B cell (primary cell): Measurements from ENCODE around the gene TMED10. TPM values are rescaled to one million over a fixed set of nuclear protein-coding genes. Genes with fewer than 3 reads are reported as not detected.

ENCODE experiments used
- ATAC-seq: fragments of 200-7000 bp; cut with Tn5 transposase; one replicate; pipeline ENCODE4 v1.10.0; 2021; ENCODE audit warnings: low read depth, mild to moderate bottlenecking, moderate number of reproducible peaks, moderate library complexity
- CTCF ChIA-PET: fragments of 350-600 bp; sonication (Branson Sonifier 250); formaldehyde crosslinking; loops from one replicate; lab custom pipeline; 2021; ENCODE audit warnings: antibody characterized with exemption, inconsistent platforms; lab: Charles Lee
- POLR2A ChIA-PET: fragments of 350-600 bp; sonication (Branson Sonifier 250); formaldehyde crosslinking; loops from one replicate; lab custom pipeline; 2021; ENCODE audit warnings: antibody characterized with exemption; lab: Charles Lee
- DNase-seq: peaks from one replicate; pipeline ENCODE4 v3.0.0; 2013
- H2AFZ ChIP-seq: 2 replicates; pipeline ENCODE4 v1.6.1; 2012; ENCODE audit warnings: mild to moderate bottlenecking, low read depth, low read length; ENCODE audit not compliant: insufficient read depth, poor library complexity, severe bottlenecking
- H3K27ac ChIP-seq, 2 donors: 1 replicate in 1 of 2; 2 replicates in 1 of 2; pipeline ENCODE4 v1.5.1; 2012 to 2013; ENCODE audit warnings: low read length in 2 of 2, mild to moderate bottlenecking in 2 of 2, moderate library complexity in 1 of 2
- H3K27me3 ChIP-seq, 4 experiments: fragments of 200-600 bp in 1 of 4; sonication (generic) in 1 of 4; replicated peaks in 1 of 4; 1 replicate in 2 of 4; 2 replicates in 2 of 4; pipeline versions ENCODE4 v1.6.1 to v1.7.0; 2013 to 2016; ENCODE audit warnings: low read length in 3 of 4, mild to moderate bottlenecking in 2 of 4, mixed read lengths in 1 of 4, moderate library complexity in 1 of 4; ENCODE audit not compliant: insufficient read depth in 4 of 4, control insufficient read depth in 3 of 4; ENCODE audit errors: control extremely low read depth in 1 of 4
- H3K36me3 ChIP-seq, 2 experiments: replicated peaks in 1 of 2; 1 replicate in 1 of 2; 2 replicates in 1 of 2; pipeline versions ENCODE4 v1.6.1 to v1.7.1; 2013; ENCODE audit warnings: low read length in 1 of 2; ENCODE audit not compliant: insufficient read depth in 2 of 2, control insufficient read depth in 1 of 2; ENCODE audit errors: control extremely low read depth in 1 of 2, extremely low read depth in 1 of 2
- H3K4me1 ChIP-seq, 2 donors: fragments of 200-600 bp in 1 of 2; sonication (generic) in 1 of 2; 1 replicate in 1 of 2; 2 replicates in 1 of 2; pipeline versions ENCODE4 v1.5.1 to v1.6.1; 2013 to 2017; ENCODE audit warnings: low read length in 2 of 2; ENCODE audit not compliant: control insufficient read depth in 2 of 2, insufficient read depth in 2 of 2
- H3K4me2 ChIP-seq: replicated peaks from 2 replicates; pipeline ENCODE3; 2012; ENCODE audit warnings: mild to moderate bottlenecking, low read depth, low read length; ENCODE audit not compliant: poor library complexity, severe bottlenecking
- H3K4me3 ChIP-seq, 5 experiments: fragments of 200-600 bp in 1 of 5; sonication (generic) in 1 of 5; 1 replicate in 3 of 5; 2 replicates in 2 of 5; pipeline versions ENCODE4 v1.5.1 to v1.7.0; 2011 to 2016; ENCODE audit warnings: low read length in 4 of 5, mild to moderate bottlenecking in 4 of 5, low read depth in 2 of 5, control low read depth in 1 of 5, moderate library complexity in 1 of 5; ENCODE audit not compliant: insufficient read depth in 1 of 5; ENCODE audit errors: control extremely low read depth in 1 of 5, extremely low read depth in 1 of 5
- H3K79me2 ChIP-seq: fragments of 200-600 bp; sonication (generic); one replicate; pipeline ENCODE4 v1.6.0; 2016; ENCODE audit warnings: low read length; ENCODE audit not compliant: control insufficient read depth, insufficient read depth
- H3K9ac ChIP-seq: fragments of 200-600 bp; sonication (generic); 2 replicates; pipeline ENCODE4 v1.6.1; 2017; ENCODE audit warnings: mild to moderate bottlenecking, low read length, moderate library complexity
- H3K9me3 ChIP-seq, 3 donors: one replicate each; pipeline versions ENCODE4 v1.6.1 to v1.7.1; 2013; ENCODE audit warnings: low read length in 2 of 3; ENCODE audit not compliant: control insufficient read depth in 2 of 3, insufficient read depth in 1 of 3; ENCODE audit errors: control extremely low read depth in 1 of 3
- H4K20me1 ChIP-seq: 2 replicates; pipeline ENCODE4 v1.6.0; 2012; ENCODE audit warnings: mild to moderate bottlenecking, low read length; ENCODE audit not compliant: insufficient read depth, control insufficient read depth, poor library complexity, severe bottlenecking
- H3K27ac Mint-ChIP-seq: one replicate; pipeline ENCODE4 v1.8.0; 2021; ENCODE audit warnings: mixed read lengths
- H3K27me3 Mint-ChIP-seq: one replicate; pipeline ENCODE4 v1.8.0; 2021; ENCODE audit warnings: mixed read lengths
- H3K4me1 Mint-ChIP-seq: one replicate; pipeline ENCODE4 v1.8.0; 2021; ENCODE audit warnings: mixed read lengths
- H3K4me3 Mint-ChIP-seq: one replicate; pipeline ENCODE4 v1.8.0; 2021; ENCODE audit warnings: mixed read lengths
- H3K9me3 Mint-ChIP-seq: one replicate; pipeline ENCODE4 v1.8.0; 2022; ENCODE audit warnings: mixed read lengths; ENCODE audit not compliant: insufficient read depth
- CTCF ChIP-seq: fragments of 200-600 bp; IDR thresholded peaks from one replicate; pipeline ENCODE4 v1.8.0; 2022; ENCODE audit warnings: antibody characterized with exemption, mild to moderate bottlenecking
- EZH2 ChIP-seq: IDR thresholded peaks from 2 replicates; pipeline ENCODE4 v1.6.1; 2012; ENCODE audit warnings: borderline replicate concordance, low read depth, mild to moderate bottlenecking, moderate library complexity, low read length; ENCODE audit not compliant: insufficient read depth, poor library complexity, severe bottlenecking
- WGBS: methylation state at CpG from one replicate; pipeline ENCODE4 v1.1.5; 2013; ENCODE audit warnings: missing lambda C conversion rate; ENCODE audit not compliant: insufficient coverage; 5-methylcytosine and 5-hydroxymethylcytosine counted together
- intact Hi-C: fragments of 100-400 bp; cut with micrococcal nuclease; formaldehyde crosslinking; loops from one replicate; pipeline ENCODE4 v1.10.0; 2022
- polyA plus RNA-seq: library from polyadenylated mRNA; depleted of rRNA; stranded (reverse); fragments of >200 nt; gene quantifications from 2 replicates; pipeline ENCODE4 v1.2.3, GENCODE V29; 2012
- total RNA-seq, 2 donors: library from RNA; stranded (reverse); fragments of 120-200 nt in 1 of 2; gene quantifications; 1 replicate in 1 of 2; 2 replicates in 1 of 2; pipeline versions ENCODE4 v1.2.3 to v1.2.4, GENCODE V29; 2013 to 2022

TMED10 gene
- total and polyA plus RNA-seq, 2 donors (not counting 1 experiment from before 2014, with no cell fraction given), result 72.0 to 111 TPM

GRCh38 chr14:75158843-75159614 lies 17.4 kb downstream of the TMED10 start:
- ChIA-PET CTCF (interaction anchor here (0.8 to 1.3 kb wide), 2 partner anchors 27 to 136 kb away, joined by 3 to 4 read pairs; no protein-coding TSS in a partner anchor), POLR2A (no interaction called here)
- Mint-ChIP-seq H3K9me3 (no peaks in the 10 kb centered on the region), H3K27me3 (no peaks in the 10 kb centered on the region), H3K4me3 (no peak overlapping the region), H3K4me1 (peaks cover 22% of the 10 kb centered on the region), H3K27ac (peak overlapping the region; percentile 61)
- Histone ChIP-seq H3K27me3 (no peaks in the 10 kb centered on the region), H3K27ac (no peak overlapping the region), H3K9ac (no peak overlapping the region), H4K20me1 (peaks cover 37% of the 10 kb centered on the region), H3K9me3 (no peaks in the 10 kb centered on the region), H3K4me1 (peaks cover 0 to 5% of the 10 kb centered on the region in 2 donors), H3K36me3 (peaks cover 1 to 8% of the 10 kb centered on the region in 2 experiments), H3K79me2 (peaks cover 91% of the 10 kb centered on the region), H2AFZ (no peak overlapping the region), H3K4me2 (no peak overlapping the region), H3K4me3 (no peak overlapping the region)
- no CpG with 5 or more reads among the region's 6 CpGs for WGBS
- no peak for ATAC-seq
- no peak for DNase-seq
- intact Hi-C loops, result no loop called here
- TF ChIP-seq CTCF, result no peak
- TF ChIP-seq EZH2, result no peak

GRCh38 chr14:75156901-75157300 lies 19.5 kb downstream of the TMED10 start:
- no peaks in the 10 kb centered on the region for H3K27me3 Mint-ChIP-seq
- POLR2A ChIA-PET, result interaction anchor here (0.6 kb wide), 1 partner anchor 19 kb away, joined by 4 read pairs; no protein-coding TSS in a partner anchor
- peaks cover 22% of the 10 kb centered on the region for H3K4me1 Mint-ChIP-seq
- H3K4me3 Mint-ChIP-seq, result no peak overlapping the region
- no peak overlapping the region for H3K4me3 ChIP-seq
- no peaks in the 10 kb centered on the region for H3K9me3 Mint-ChIP-seq
- no peak overlapping the region for H3K27ac Mint-ChIP-seq
- no peaks in the 10 kb centered on the region for H3K27me3 ChIP-seq
- peaks cover 47% of the 10 kb centered on the region for H4K20me1 ChIP-seq
- H3K9ac ChIP-seq, result no peak overlapping the region
- H3K79me2 ChIP-seq, result peaks cover 91% of the 10 kb centered on the region
- no peak overlapping the region for H3K4me2 ChIP-seq
- ATAC-seq (no peak), DNase-seq (no peak)
- H3K27ac ChIP-seq, result no peak overlapping the region
- no peak overlapping the region for H2AFZ ChIP-seq
- 70% methylated on average over 1 of the region's 3 CpGs for WGBS
- peaks cover 2 to 8% of the 10 kb centered on the region in 2 experiments for H3K36me3 ChIP-seq
- H3K9me3 ChIP-seq, result no peaks in the 10 kb centered on the region
- H3K4me1 ChIP-seq, result peaks cover 0 to 5% of the 10 kb centered on the region in 2 donors
- CTCF ChIA-PET, result interaction anchor here (0.9 to 1.0 kb wide), 2 partner anchors 141 to 151 kb away, joined by 3 to 4 read pairs; no protein-coding TSS in a partner anchor
- intact Hi-C loops, result no loop called here
- no peak for TF ChIP-seq EZH2
- no peak for TF ChIP-seq CTCF
